Prostate gland (tissue), 2 donors: ENCODE results near the gene ESRP2. TPM values are rescaled to one million over a fixed set of nuclear protein-coding genes. Genes with fewer than 3 reads are reported as not detected.

Experiments used
- DNase-seq: peaks from one replicate; pipeline ENCODE4 v3.0.0-alpha.2; 2019; ENCODE audit warnings: low spot score
- H3K27ac ChIP-seq, 2 donors: fragments of 200-600 bp; sonication (generic); 2 replicates each; pipeline ENCODE4 v1.5.1; 2017 to 2019
- H3K27me3 ChIP-seq: fragments of 200-600 bp; sonication (generic); replicated peaks from 2 replicates; pipeline ENCODE4 v1.5.1; 2019; ENCODE audit not compliant: insufficient read depth
- H3K36me3 ChIP-seq, 2 donors: fragments of 200-600 bp; sonication (generic); 1 replicate in 1 of 2; 2 replicates in 1 of 2; pipeline versions ENCODE4 v1.5.1 to v1.8.1; 2017 to 2019
- H3K4me1 ChIP-seq: fragments of 200-600 bp; sonication (generic); replicated peaks from 2 replicates; pipeline ENCODE4 v1.5.1; 2019
- H3K4me3 ChIP-seq, 2 donors: fragments of 200-600 bp; sonication (generic); 2 replicates each; pipeline ENCODE4 v1.5.1; 2017 to 2019
- H3K9me3 ChIP-seq: fragments of 200-600 bp; sonication (generic); 2 replicates; pipeline ENCODE4 v1.5.1; 2017
- CTCF ChIP-seq, 4 experiments: fragments of 200-600 bp in 2 of 4; fragments of 450-650 bp in 2 of 4; sonication (generic) in 2 of 4; IDR thresholded peaks; 1 replicate in 3 of 4; 2 replicates in 1 of 4; pipeline ENCODE4 v1.5.1; 2016 to 2019; ENCODE audit warnings: antibody characterized with exemption in 4 of 4, mild to moderate bottlenecking in 2 of 4, moderate library complexity in 2 of 4
- POLR2A ChIP-seq: fragments of 450-650 bp; IDR thresholded peaks from one replicate; pipeline ENCODE4 v1.6.1; 2016; ENCODE audit warnings: antibody characterized with exemption, mild to moderate bottlenecking
- POLR2AphosphoS5 ChIP-seq: sonication (generic); formaldehyde crosslinking; IDR thresholded peaks from one replicate; pipeline ENCODE4 v1.6.1; 2017; ENCODE audit warnings: antibody characterized with exemption
- WGBS: methylation state at CpG from one replicate; pipeline ENCODE4 v1.1.5; 2018; 5-methylcytosine and 5-hydroxymethylcytosine counted together
- intact Hi-C: fragments of 100-400 bp; cut with DNase I; formaldehyde crosslinking; loops from one replicate; pipeline ENCODE4 v1.14.2; 2022
- microRNA-seq: library from miRNA; unstranded; fragments of <30 nt; microRNA quantifications from one replicate; pipeline ENCODE4, GENCODE V29; 2016
- small RNA-seq, 2 donors: library from RNA; depleted of rRNA; stranded (forward); fragments of <200 nt; gene quantifications; one replicate each; pipeline ENCODE3, GENCODE V24; 2016
- total RNA-seq, 2 donors: library from RNA; depleted of rRNA; stranded (reverse); fragments of >200 nt; gene quantifications; one replicate each; pipeline ENCODE4 v1.1.0, GENCODE V29; 2016

ESRP2 gene
- total RNA-seq, 2 donors from 2014 or later = 24.5 to 48.1 TPM

GRCh38 chr16:68179196-68179795, 56.6 kb downstream of the ESRP2 start:
- no peaks in the 10 kb centered on the region for H3K36me3 ChIP-seq

More at GRCh38 chr16:68179196-68179795, 56.6 kb downstream of the ESRP2 start:
- H3K9me3 ChIP-seq = no peaks in the 10 kb centered on the region
- H3K4me1 ChIP-seq = no peaks in the 10 kb centered on the region
- intact Hi-C loops = no loop called here
- DNase-seq = no peak
- no peak overlapping the region for H3K4me3 ChIP-seq
- WGBS = 91% methylated on average over 2 of the region's 2 CpGs
- TF ChIP-seq POLR2AphosphoS5 = no peak
- no peak for TF ChIP-seq CTCF (IDR thresholded peaks at IDR 0.05)
- TF ChIP-seq POLR2A = no peak
- H3K27ac ChIP-seq = no peak overlapping the region
- no peaks in the 10 kb centered on the region for H3K27me3 ChIP-seq

Small RNA genes within 50 kb of the gene (microRNA-seq; reads per million reads assigned to microRNA genes)
- not detected for gene MIR6773

Small RNA genes within 50 kb of the gene (small RNA-seq; reads per million reads assigned to genes)
- 0 reads per million in 2 donors for gene RF00554
- 0 reads per million in 2 donors for gene RNU6-1262P

Other genes with a start within 250 kb of the ESRP2 start
- 1 to 10 TPM in 1 of 2 donors, under 1 TPM in 1; 0.41 to 2.4 TPM for gene DPEP2, start 236.6 kb downstream of the ESRP2 start, total RNA-seq
- under 1 TPM in 1 of 2 donors, not detected in 1; 0.62 TPM for gene DPEP2NB, start 220.2 kb downstream of the ESRP2 start, total RNA-seq
- gene DDX28, start 212.9 kb downstream of the ESRP2 start, total RNA-seq = 10 to 100 TPM in 1 of 2 donors, 1 to 10 TPM in 1; 7.1 to 16.5 TPM
- 10 to 100 TPM in 1 of 2 donors, 1 to 10 TPM in 1; 7.2 to 14.5 TPM for gene DUS2, start 212.8 kb downstream of the ESRP2 start, total RNA-seq
- 10 to 100 TPM; 36.6 to 84.1 TPM for gene NFATC3, start 150.8 kb downstream of the ESRP2 start, total RNA-seq
- gene PLA2G15, start 9.2 kb upstream of the ESRP2 start, total RNA-seq = 10 to 100 TPM; 15.7 to 39.5 TPM
- 10 to 100 TPM; 12.8 to 30.5 TPM for gene SLC7A6, start 28.4 kb upstream of the ESRP2 start, total RNA-seq
- gene SLC7A6OS, start 74.8 kb upstream of the ESRP2 start, total RNA-seq = 10 to 100 TPM in 1 of 2 donors, 1 to 10 TPM in 1; 10.0 to 23.6 TPM
- 10 to 100 TPM; 45.2 to 77.9 TPM for gene PRMT7, start 74.9 kb upstream of the ESRP2 start, total RNA-seq
- 10 to 100 TPM in 1 of 2 donors, 1 to 10 TPM in 1; 4.7 to 27.8 TPM for gene SMPD3, start 212.4 kb upstream of the ESRP2 start, total RNA-seq